Ectodermal cell (in vitro differentiated cells): ENCODE data around the gene PON2.

Experiments used
- H3K27ac ChIP-seq: 2 replicates; pipeline ENCODE4 v1.7.0; 2013; ENCODE audit warnings: mild to moderate bottlenecking, low read depth, low read length; ENCODE audit not compliant: insufficient read depth, poor library complexity, severe bottlenecking
- H3K27me3 ChIP-seq: 2 replicates; pipeline ENCODE4 v1.7.0; 2013; ENCODE audit warnings: mild to moderate bottlenecking, low read length; ENCODE audit not compliant: insufficient read depth, control insufficient read depth, poor library complexity, severe bottlenecking
- H3K36me3 ChIP-seq: one replicate; pipeline ENCODE4 v1.7.0; 2013; ENCODE audit warnings: low read length; ENCODE audit not compliant: control insufficient read depth, insufficient read depth
- H3K4me1 ChIP-seq: one replicate; pipeline ENCODE4 v1.7.0; 2013; ENCODE audit warnings: low read length; ENCODE audit not compliant: control insufficient read depth, insufficient read depth
- H3K4me3 ChIP-seq: 2 replicates; pipeline ENCODE4 v1.7.0; 2013; ENCODE audit warnings: low read depth, low read length, control low read depth; ENCODE audit not compliant: insufficient read depth
- H3K9me3 ChIP-seq: 2 replicates; pipeline ENCODE4 v1.7.0; 2013; ENCODE audit warnings: mild to moderate bottlenecking, low read length, moderate library complexity; ENCODE audit not compliant: control insufficient read depth
- WGBS, 2 experiments: methylation state at CpG; one replicate each; pipeline ENCODE4 v1.1.7; 2013; ENCODE audit warnings: missing lambda C conversion rate in 2 of 2; 5-methylcytosine and 5-hydroxymethylcytosine counted together

Gene PON2

DNA sequence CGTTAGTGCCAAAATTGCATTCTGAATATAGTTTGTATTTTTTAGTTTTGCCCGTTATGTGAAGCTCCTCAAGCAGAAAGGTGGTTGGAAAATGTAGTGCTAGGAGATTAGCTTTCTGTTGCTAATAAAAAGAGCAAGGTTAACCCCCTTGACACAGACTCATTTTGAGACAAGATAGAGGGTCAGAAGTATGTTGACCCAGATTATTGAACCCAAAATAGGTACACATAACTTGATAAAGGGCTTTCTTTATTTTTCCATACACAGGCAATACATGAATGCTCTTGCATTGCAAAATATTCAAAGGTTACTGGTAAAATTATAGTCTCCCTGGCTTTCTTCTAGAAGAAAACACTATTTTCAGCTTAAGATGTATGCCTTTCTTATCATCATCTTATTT lies 10.0 kb upstream of the PON2 start:
- Histone ChIP-seq H3K27ac (no peak overlapping the region), H3K9me3 (no peaks in the 10 kb centered on the region), H3K4me1 (no peaks in the 10 kb centered on the region), H3K27me3 (no peaks in the 10 kb centered on the region), H3K36me3 (no peaks in the 10 kb centered on the region), H3K4me3 (no peak overlapping the region)
- 94% methylated on average over 2 of the region's 2 CpGs for WGBS, 2 experiments

DNA sequence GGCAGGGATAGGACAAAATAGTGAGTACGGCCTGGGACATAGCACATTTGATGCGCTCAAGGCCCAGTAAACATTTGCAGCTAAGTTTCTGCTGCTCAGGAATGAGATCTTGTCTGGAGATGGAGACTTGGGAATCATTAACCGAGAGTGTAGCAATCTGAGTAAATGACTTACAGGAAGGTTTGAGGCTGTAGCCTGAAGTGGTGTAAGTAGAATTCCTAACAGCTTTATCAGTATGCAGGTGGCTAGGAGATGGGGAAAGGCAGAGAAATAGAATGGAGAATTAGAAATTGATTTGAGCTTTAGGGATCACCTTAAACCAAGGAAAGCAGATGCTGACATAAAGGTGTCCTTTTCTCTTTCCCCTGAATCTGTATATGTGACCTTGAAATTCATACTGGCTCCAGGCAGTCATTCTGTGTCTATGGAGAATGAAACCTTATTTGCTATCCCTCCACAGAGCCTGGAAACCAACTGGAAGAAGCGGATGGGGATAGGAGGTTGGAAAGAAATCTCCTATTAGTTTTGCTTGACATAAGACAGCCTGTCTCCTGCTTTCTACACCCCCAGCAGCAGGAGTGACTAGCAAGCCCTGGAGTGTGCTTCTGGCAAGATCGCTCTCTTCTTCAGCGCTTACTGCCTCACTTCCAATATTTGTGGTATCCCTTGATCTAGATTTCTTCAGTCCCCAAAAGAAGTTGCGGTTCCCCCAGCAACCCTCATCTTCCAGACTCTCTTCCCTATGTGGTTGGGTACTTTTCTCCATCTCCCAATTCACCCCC lies 6.4 kb upstream of the PON2 start:
- Histone ChIP-seq H3K9me3 (no peaks in the 10 kb centered on the region), H3K4me1 (no peaks in the 10 kb centered on the region), H3K4me3 (no peak overlapping the region), H3K27ac (no peak overlapping the region), H3K36me3 (no peaks in the 10 kb centered on the region), H3K27me3 (no peaks in the 10 kb centered on the region)
- 94 to 95% methylated on average over 6 of the region's 7 CpGs for WGBS, 2 experiments

DNA sequence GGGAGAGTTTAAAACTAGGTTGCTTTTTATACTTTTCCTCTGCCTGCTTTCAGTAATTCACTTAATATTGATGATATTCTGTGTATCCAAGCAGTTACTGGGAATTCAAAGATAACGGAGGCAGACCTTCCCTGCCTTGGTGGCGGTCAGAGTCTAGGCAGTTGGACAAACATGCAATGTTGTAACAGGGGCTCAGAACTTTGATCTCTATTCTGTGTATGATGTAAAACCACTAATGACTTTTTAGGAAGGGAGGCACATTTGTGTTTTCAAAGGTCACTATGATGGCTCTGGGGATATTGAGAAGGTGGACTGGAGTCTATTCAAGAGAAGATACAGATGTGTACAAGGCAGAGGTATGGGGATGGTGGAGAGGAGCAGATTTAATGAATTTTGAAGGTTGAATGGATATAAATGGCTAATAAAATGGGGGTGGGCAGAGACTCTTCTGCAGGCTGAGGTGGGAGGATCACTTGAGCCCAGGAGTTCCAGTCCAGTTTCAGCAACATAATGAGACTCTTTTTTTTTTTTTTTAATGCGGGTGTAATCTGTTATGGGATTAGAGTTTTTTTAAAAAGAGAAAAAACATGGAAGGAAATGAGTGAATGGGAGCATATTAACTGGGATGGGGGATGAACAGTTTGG lies 5.7 kb upstream of the PON2 start:
- H3K27me3 ChIP-seq = no peaks in the 10 kb centered on the region
- H3K36me3 ChIP-seq = no peaks in the 10 kb centered on the region
- no peaks in the 10 kb centered on the region for H3K9me3 ChIP-seq
- H3K4me3 ChIP-seq = no peak overlapping the region
- H3K27ac ChIP-seq = no peak overlapping the region
- 91 to 100% methylated on average over 3 of the region's 3 CpGs for WGBS, 2 experiments
- H3K4me1 ChIP-seq = peaks cover 1% of the 10 kb centered on the region

DNA sequence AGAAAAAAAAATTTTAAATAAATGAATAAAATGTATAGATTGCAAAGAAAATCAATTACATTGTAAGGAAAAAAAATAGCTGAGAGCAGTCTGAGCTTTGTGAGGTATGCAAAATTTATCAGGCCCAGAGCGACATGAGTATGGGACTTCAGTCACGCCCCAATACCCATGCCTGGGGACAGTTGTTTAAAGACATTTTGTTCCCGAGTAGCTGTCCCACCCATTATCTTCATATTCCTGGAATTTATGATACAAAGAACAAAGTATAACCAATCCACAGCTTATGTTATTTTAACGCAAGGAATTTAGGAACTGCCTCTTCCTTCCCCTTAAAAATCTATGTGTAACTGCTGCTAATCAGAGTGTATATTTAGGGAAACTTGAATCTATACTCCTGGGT lies 1.6 kb upstream of the PON2 start:
- no peaks in the 10 kb centered on the region for H3K36me3 ChIP-seq

DNA sequence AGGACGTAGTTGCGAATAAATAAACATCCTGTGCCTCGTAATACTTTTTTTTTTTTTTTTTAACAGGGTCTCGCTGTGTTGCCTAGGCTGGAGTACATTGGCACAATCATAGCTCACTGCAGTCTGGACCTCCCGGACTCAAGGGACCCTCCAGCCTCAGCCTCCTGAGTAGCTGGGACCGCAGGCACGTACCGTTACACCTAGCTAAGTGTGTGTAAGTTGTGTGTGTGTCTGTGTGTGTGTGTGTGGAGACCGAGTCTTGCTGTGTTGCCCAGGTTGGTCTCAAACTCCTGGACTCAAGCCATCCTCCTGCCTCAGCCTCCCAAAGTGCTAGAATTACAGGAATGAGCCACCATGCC lies 573 bp upstream of the PON2 start:
- Histone ChIP-seq H3K27me3 (no peaks in the 10 kb centered on the region), H3K9me3 (no peaks in the 10 kb centered on the region), H3K27ac (peak overlapping the region; percentile 82), H3K4me1 (peaks cover 9% of the 10 kb centered on the region), H3K36me3 (no peaks in the 10 kb centered on the region), H3K4me3 (peak overlapping the region; percentile 76)
- whole genome bisulfite sequencing, 2 experiments = 82% methylated on average over 9 of the region's 9 CpGs

More for the DNA sequence above, 1.6 kb upstream of the PON2 start:
- WGBS, 2 experiments = 89 to 96% methylated on average over 4 of the region's 4 CpGs
- peaks cover 9% of the 10 kb centered on the region for H3K4me1 ChIP-seq
- no peak overlapping the region for H3K4me3 ChIP-seq
- H3K27me3 ChIP-seq = no peaks in the 10 kb centered on the region
- H3K9me3 ChIP-seq = no peaks in the 10 kb centered on the region
- no peak overlapping the region for H3K27ac ChIP-seq

DNA sequence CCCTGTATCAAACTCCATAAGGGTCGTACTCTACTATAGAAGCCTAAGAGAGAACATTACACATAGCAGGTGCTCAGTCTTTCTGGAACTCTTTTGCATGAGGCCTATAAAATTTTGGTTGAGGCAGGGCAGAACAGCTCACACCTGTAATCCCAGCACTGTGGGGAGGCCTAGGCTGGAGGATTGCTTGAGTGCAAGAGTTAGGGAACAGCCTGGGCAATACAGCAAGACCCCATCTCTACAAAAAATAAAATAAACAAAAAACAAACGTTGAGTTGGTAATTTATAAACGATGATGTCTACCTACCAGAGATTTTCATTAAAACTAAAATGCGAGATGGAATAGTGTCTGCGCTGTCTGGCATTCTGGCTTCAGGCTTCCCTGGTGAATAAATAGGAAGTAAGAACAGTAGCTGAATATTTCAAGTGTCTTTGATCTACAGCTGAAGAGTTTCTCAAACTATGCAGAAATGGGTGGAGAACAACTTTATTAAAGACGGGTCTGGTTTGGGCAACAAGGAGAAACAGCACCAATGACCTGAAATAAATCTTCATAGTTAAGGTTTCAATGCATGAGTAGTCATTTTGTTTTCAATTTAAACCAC lies 774 bp downstream of the PON2 start:
- Histone ChIP-seq H3K9me3 (no peaks in the 10 kb centered on the region), H3K27ac (peak overlapping the region; percentile 82), H3K4me3 (peak overlapping the region; percentile 76), H3K27me3 (no peaks in the 10 kb centered on the region), H3K4me1 (peaks cover 9% of the 10 kb centered on the region), H3K36me3 (no peaks in the 10 kb centered on the region)
- 76 to 83% methylated on average over 6 of the region's 6 CpGs for WGBS, 2 experiments

DNA sequence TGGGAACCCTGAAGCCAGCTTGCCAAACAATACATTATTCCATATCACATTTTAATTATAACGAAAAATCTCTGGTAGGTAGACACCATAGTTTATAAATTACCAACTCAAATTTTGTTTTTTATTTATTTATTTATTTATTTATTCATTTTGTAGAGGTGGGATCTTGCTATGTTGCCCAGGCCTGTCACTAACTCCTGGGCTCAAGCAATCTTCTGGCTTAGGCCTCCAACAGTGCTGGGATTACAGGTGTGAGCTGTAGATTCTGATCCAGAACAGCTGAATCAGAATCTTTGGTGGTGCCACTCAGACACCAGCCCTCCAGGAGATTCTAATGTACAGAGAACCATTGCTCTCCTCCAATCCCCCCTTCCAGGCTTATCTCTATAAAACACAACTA lies 1.7 kb downstream of the PON2 start:
- Histone ChIP-seq H3K4me1 (peaks cover 9% of the 10 kb centered on the region), H3K27ac (no peak overlapping the region), H3K27me3 (no peaks in the 10 kb centered on the region), H3K9me3 (no peaks in the 10 kb centered on the region), H3K36me3 (no peaks in the 10 kb centered on the region), H3K4me3 (no peak overlapping the region)
- WGBS, 2 experiments = no CpG with 5 or more reads among the region's 1 CpG

DNA sequence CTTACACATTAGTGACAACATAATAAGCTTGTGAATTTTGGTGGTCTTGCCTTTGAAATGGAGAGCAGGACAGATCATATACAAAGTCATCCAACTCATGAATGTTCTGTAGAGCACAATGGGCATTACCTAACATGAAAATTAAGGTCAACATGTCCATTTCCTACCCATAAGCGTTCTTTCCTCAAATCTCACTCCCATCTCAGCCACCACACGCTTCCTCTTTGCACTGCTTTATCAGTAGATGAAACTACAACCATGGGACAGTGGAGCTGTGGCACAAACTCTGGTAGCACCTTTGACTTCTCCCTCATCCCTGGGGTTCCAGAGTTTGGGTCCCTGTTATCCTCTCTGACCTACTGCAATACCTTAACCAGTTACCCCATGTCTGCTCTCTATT lies 2.2 kb downstream of the PON2 start:
- Histone ChIP-seq H3K36me3 (no peaks in the 10 kb centered on the region), H3K27ac (no peak overlapping the region), H3K4me1 (peaks cover 13% of the 10 kb centered on the region), H3K4me3 (no peak overlapping the region), H3K27me3 (no peaks in the 10 kb centered on the region), H3K9me3 (no peaks in the 10 kb centered on the region)
- 92 to 95% methylated on average over 2 of the region's 2 CpGs for WGBS, 2 experiments

DNA sequence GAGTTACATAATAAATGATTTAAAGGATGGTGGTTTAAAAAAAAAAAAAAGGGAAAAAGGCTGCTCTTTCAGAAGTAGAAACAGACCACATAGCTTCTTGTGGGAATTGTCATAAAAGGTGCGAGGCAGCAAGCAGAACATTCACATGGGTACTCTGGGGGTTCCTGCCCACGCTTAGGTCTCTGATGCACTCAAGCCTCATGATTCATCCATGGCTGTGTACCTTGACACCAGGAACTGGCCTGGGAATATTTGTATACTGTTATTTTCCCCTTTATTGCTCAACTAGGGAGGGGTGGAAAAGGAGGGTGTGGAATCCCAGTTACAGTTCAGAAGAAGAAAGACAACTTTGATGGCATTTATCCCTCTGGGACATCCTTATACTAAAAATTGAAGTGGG lies 4.0 kb downstream of the PON2 start:
- Histone ChIP-seq H3K9me3 (no peaks in the 10 kb centered on the region), H3K27me3 (no peaks in the 10 kb centered on the region), H3K4me3 (no peak overlapping the region), H3K27ac (no peak overlapping the region), H3K36me3 (no peaks in the 10 kb centered on the region), H3K4me1 (peaks cover 21% of the 10 kb centered on the region)
- WGBS, 2 experiments = 91 to 95% methylated on average over 2 of the region's 2 CpGs

DNA sequence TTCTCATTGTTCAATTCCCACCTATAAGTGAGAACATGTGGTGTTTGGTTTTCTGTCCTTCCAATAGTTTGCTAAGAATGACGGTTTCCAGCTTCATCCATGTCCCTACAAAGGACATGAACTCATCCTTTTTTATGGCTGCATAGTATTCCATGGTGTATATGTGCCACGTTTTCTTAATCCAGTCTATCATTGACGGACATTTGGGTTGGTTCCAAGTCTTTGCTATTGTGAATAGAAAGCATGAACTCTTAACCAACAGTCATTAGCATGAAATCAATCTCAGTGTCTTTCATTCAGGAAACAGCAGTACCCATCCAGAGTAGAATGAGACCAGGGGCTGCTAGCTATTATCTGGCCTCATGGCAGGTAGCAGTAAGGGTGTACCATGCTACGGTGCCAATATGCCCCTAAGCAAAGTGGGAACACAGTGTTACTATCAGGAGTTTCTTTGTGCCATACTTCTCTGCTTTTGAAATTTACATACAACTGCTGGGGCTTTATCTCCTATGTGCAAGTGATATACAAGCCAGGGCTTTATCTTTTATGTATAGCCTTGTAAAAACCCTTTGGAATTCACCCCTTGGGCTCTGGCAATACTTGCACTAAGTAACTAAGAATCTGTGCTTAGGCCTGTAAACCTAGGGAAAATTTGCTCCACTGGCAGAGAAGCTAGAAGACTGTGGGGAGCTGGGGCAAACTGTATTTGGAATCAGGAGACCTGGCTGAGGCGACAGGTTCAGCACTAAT lies 5.4 kb downstream of the PON2 start:
- no peaks in the 10 kb centered on the region for H3K27me3 ChIP-seq
- no peaks in the 10 kb centered on the region for H3K36me3 ChIP-seq
- no peak overlapping the region for H3K27ac ChIP-seq
- no peaks in the 10 kb centered on the region for H3K9me3 ChIP-seq
- WGBS, 2 experiments = 84 to 96% methylated on average over 1 to 3 of the region's 5 CpGs
- peaks cover 15% of the 10 kb centered on the region for H3K4me1 ChIP-seq
- H3K4me3 ChIP-seq = no peak overlapping the region
